GM10248 (cell line): ENCODE results near the gene PRSS38.

ENCODE experiments used
- CTCF ChIA-PET: fragments of 300-600 bp; sonication (Branson Sonifier 250); formaldehyde crosslinking; extraction: SDS; loops from one replicate; lab custom pipeline; 2021; ENCODE audit warnings: antibody characterized with exemption; lab: Yijun Ruan, JAX
- POLR2A ChIA-PET: fragments of 350-650 bp; sonication (Branson Sonifier 250); formaldehyde crosslinking; extraction: SDS; loops from one replicate; lab custom pipeline; 2020; ENCODE audit warnings: antibody characterized with exemption; lab: Yijun Ruan, JAX
- DNase-seq: peaks from one replicate; pipeline ENCODE4 v3.0.0; 2012; ENCODE audit errors: extremely low spot score
- CTCF ChIP-seq: IDR thresholded peaks from 2 replicates; pipeline ENCODE4 v1.5.1; 2012; ENCODE audit warnings: mild to moderate bottlenecking, low read depth; ENCODE audit errors: extremely low read depth, missing control alignments, control extremely low read depth

PRSS38 gene

DNA sequence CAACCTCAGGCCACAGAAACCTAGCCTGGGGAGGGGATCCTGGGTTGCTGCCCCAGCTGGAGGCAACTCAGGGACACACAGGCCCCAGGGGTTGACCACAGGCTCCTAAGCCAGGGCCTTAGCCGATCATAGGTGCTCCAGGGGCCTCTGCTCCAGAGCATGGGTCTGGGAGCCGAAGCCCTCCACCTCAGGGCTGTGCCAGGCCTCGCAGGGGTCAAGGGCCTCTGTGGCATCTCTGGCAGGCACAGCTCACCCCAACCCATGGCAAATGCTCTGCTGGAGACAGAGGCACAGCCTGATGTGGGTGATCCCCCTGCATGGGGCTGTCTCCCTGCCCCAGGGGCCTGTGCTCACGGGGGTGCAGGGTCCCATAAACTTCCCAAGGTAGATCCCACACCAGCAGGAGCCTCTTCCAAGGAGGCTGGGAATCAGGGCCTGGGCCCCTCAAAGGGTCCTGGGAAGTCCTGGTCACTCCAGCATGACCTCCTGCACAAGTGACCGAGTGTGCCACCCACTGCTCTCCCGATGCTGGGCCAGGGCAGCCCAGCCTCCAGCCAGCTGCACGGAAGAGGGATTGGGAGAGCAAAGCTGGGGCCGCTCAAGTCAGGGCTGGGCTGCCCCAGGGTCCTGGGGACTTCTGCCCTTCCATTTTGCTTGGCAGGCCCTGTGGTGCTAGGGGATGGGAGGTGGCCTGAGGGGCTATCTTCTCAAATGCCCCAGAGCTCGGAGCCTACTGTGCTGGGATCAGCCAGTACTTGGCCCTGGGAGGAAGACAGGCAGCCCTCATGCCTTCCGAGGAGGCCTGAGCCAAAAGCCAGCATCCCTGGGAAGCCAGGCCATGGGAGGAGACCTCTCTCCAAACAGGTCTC lies 22.2 kb upstream of the PRSS38 start:
- ChIA-PET CTCF (interaction anchor here (1.1 kb wide), 1 partner anchor 10 kb away, joined by 3 read pairs; no protein-coding TSS in a partner anchor), POLR2A (no interaction called here)
- DNase-seq = peak; percentile 14
- TF ChIP-seq CTCF = no peak

DNA sequence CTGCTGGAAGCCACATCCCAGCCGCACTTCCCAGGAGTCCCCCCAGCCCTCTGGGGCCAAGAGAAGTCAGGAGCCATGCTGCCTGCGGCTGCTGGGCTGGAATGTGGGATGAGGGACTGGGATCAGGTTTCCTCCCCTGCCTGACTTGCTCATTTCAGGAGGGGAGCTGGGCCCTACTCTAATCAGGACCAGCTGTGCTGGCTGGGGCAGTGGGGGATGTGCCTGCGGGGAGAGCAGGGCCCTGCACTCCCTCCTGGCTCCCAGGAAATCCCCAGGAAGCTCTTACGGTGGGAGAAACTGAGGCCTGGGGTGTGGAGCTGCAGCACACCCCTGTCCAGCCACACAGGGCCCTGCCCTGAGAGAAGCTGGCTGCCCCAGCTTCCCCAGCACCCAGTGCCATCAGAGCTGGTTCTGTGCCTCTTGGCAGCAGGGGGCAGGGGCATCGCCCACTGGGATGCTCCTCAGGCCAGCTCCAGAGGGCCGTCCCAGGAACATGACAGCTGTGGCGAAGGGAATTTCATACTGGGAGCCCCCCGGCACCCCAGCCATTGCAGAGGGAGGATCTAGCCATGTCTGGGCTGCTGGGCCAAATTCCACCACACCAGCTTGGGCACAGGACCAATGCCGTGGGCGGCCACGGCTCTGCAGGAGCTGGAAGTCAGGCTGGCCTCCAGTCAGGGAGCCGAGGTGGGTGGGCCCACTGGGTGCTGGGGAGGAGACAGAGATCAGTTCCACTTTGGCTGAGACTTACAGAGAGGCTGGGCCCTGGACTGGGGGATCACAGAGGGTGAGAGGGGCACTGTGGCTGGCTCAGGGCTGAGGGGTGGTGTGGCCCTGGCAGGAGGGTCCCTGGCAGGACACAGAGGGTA lies 21.3 kb upstream of the PRSS38 start:
- ChIA-PET POLR2A (no interaction called here), CTCF (interaction anchor here (1.1 to 1.4 kb wide), 2 partner anchors 9 to 30 kb away, joined by 3 to 5 read pairs; no protein-coding TSS in a partner anchor)
- TF ChIP-seq CTCF = no peak
- DNase-seq = peak; percentile 16

GRCh38 chr1:227794817-227795192 lies 20.7 kb upstream of the PRSS38 start:
- no peak for DNase-seq
- ChIA-PET CTCF (interaction anchor here (1.4 kb wide), 1 partner anchor 31 kb away, joined by 5 read pairs; no protein-coding TSS in a partner anchor), POLR2A (no interaction called here)
- TF ChIP-seq CTCF = no peak

DNA sequence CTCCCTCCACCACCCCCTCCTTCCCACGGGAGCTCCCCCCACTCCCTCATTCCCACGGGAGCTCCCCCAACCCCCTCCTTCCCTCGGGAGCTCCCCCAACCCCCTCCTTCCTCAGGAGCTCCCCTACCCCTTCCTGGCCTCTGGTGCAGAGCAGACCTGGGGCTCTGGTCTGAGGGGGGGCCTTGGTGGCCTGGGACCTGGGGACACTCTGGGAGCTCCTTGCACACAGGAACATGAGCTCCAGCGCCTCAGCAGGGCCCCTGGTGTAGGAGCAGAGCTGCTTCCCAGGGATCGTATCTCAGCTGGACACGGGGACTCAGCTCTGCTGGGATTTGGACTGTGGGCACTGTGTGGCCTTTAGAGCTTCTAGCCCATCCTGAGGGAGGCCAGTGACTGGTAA lies 19.7 kb upstream of the PRSS38 start:
- TF ChIP-seq CTCF = no peak
- peak; percentile 17 for DNase-seq
- POLR2A ChIA-PET = interaction anchor here (0.6 kb wide), 1 partner anchor 21 kb away, joined by 4 read pairs; no protein-coding TSS in a partner anchor
- CTCF ChIA-PET = interaction anchor here (1.4 kb wide), 1 partner anchor 32 kb away, joined by 5 read pairs; no protein-coding TSS in a partner anchor

DNA sequence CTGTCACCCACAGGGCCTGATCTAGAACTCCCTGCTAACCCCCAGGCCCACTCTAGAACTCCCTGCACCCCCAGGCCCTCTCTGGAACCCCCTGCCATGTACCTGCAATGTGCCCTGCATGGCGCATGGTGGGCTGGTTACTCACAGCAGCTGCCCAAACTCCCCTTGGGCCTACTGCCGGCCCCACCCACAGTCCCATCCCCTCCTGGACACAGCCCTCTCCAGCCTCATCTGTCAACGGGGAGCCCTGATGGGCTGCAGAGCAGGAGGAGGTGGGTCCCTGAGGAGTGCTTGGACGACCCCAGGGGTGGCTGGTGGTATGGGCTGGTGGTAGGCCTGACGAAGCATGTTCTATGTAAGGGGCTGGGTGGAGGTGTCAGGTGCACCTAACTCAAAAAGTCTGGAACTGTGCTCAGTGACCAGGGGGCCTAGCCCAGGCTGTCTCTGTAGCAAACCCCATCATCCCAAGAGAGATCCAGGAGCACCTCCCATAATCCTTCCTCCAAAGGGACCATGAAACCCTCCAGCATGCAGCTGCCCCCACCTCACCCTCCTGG lies 19.0 kb upstream of the PRSS38 start:
- POLR2A ChIA-PET = no interaction called here
- CTCF ChIA-PET = no interaction called here
- no peak for TF ChIP-seq CTCF
- DNase-seq = peak; percentile 14

DNA sequence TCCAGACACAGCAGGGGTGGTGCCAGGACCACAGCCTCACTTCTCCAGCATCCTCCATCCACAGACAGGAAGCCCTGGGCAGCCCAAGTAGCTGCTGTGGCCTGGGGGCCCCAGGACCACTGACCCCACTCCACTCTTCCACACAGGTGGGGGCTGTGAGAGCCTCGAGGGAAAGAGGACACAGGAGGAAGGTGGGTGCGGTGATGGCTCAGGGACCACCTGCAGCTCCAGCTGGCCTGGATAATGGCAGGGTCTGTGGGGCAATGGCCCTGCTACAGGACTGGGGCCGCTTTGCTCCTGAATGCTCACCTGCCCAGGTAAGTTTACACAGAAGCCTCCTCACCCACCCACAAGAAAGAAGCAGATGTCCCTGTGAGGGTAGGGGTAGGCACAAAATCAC lies 18.3 kb upstream of the PRSS38 start:
- ChIA-PET POLR2A (no interaction called here), CTCF (no interaction called here)
- no peak for TF ChIP-seq CTCF
- DNase-seq = no peak
